H9 (cell line): ENCODE measurements around the gene SLC24A4. TPM values are rescaled to one million over a fixed set of nuclear protein-coding genes. Genes with fewer than 3 reads are reported as not detected.

Experiments
- DNase-seq: peaks from one replicate; pipeline ENCODE4 v3.0.0-alpha.2; 2017
- H2AFZ ChIP-seq: one replicate; pipeline ENCODE4 v1.6.1; 2013; ENCODE audit warnings: mild to moderate bottlenecking, low read length, control low read depth, moderate library complexity
- H2AK5ac ChIP-seq: 2 replicates; pipeline ENCODE4 v1.6.1; 2013; ENCODE audit warnings: low read length, control low read depth, mixed read lengths; ENCODE audit not compliant: insufficient read length
- H2BK120ac ChIP-seq: one replicate; pipeline ENCODE4 v1.6.1; 2013; ENCODE audit warnings: low read depth, mild to moderate bottlenecking, low read length, control low read depth, inconsistent platforms; ENCODE audit not compliant: poor library complexity, severe bottlenecking
- H2BK12ac ChIP-seq: 2 replicates; pipeline ENCODE4 v1.6.1; 2013; ENCODE audit warnings: low read length, control low read depth, mixed read lengths, low read depth; ENCODE audit not compliant: insufficient read length
- H2BK15ac ChIP-seq: 2 replicates; pipeline ENCODE4 v1.6.1; 2013; ENCODE audit warnings: low read depth, low read length, control low read depth
- H2BK20ac ChIP-seq: one replicate; pipeline ENCODE4 v1.6.1; 2013; ENCODE audit warnings: low read depth, mild to moderate bottlenecking, low read length, control low read depth, inconsistent platforms; ENCODE audit not compliant: poor library complexity, severe bottlenecking
- H2BK5ac ChIP-seq: 2 replicates; pipeline ENCODE4 v1.6.1; 2013; ENCODE audit warnings: low read length, control low read depth, mixed read lengths; ENCODE audit not compliant: insufficient read length
- H3K14ac ChIP-seq: 2 replicates; pipeline ENCODE4 v1.6.1; 2013; ENCODE audit warnings: low read length, control low read depth; ENCODE audit not compliant: insufficient read depth
- H3K18ac ChIP-seq: 2 replicates; pipeline ENCODE4 v1.6.1; 2013; ENCODE audit warnings: low read depth, mild to moderate bottlenecking, mixed read lengths, low read length, control low read depth; ENCODE audit not compliant: insufficient read length
- H3K23ac ChIP-seq: 2 replicates; pipeline ENCODE4 v1.6.1; 2013; ENCODE audit warnings: low read length, control low read depth, mixed read lengths, low read depth; ENCODE audit not compliant: insufficient read length
- H3K23me2 ChIP-seq: 2 replicates; pipeline ENCODE4 v1.6.1; 2013; ENCODE audit warnings: low read depth, mild to moderate bottlenecking, mixed read lengths, low read length, control low read depth; ENCODE audit not compliant: insufficient read length, poor library complexity, severe bottlenecking
- H3K27ac ChIP-seq: 2 replicates; pipeline ENCODE4 v1.5.1; 2013; ENCODE audit warnings: low read length, control low read depth, mixed read lengths, low read depth; ENCODE audit not compliant: insufficient read length
- H3K27me3 ChIP-seq: 2 replicates; pipeline ENCODE4 v1.6.1; 2013; ENCODE audit warnings: low read length, control low read depth, inconsistent platforms; ENCODE audit not compliant: insufficient read depth
- H3K4ac ChIP-seq: 2 replicates; pipeline ENCODE4 v1.6.1; 2013; ENCODE audit warnings: low read depth, mild to moderate bottlenecking, control low read depth, inconsistent platforms, low read length, moderate library complexity
- H3K4me1 ChIP-seq: 2 replicates; pipeline ENCODE4 v1.6.1; 2013; ENCODE audit warnings: low read length, control low read depth, inconsistent platforms; ENCODE audit not compliant: insufficient read depth
- H3K4me2 ChIP-seq: 2 replicates; pipeline ENCODE4 v1.6.1; 2013; ENCODE audit warnings: low read length, control low read depth, mixed read lengths; ENCODE audit not compliant: insufficient read length, insufficient read depth
- H3K56ac ChIP-seq: 2 replicates; pipeline ENCODE4 v1.6.1; 2013; ENCODE audit warnings: low read depth, mild to moderate bottlenecking, mixed read lengths, low read length, control low read depth; ENCODE audit not compliant: insufficient read length
- H3K79me1 ChIP-seq: 2 replicates; pipeline ENCODE4 v1.6.1; 2013; ENCODE audit warnings: low read depth, mild to moderate bottlenecking, moderate library complexity, low read length, control low read depth, inconsistent platforms; ENCODE audit not compliant: insufficient read depth, poor library complexity, severe bottlenecking
- H3K79me2 ChIP-seq: 2 replicates; pipeline ENCODE4 v1.6.1; 2013; ENCODE audit warnings: low read length, control low read depth, inconsistent platforms; ENCODE audit not compliant: insufficient read depth
- H3K9ac ChIP-seq: 2 replicates; pipeline ENCODE4 v1.6.1; 2013; ENCODE audit warnings: low read length, control low read depth, mixed read lengths; ENCODE audit not compliant: insufficient read length; ENCODE audit errors: extremely low read depth
- H3K9me3 ChIP-seq: one replicate; pipeline ENCODE4 v1.6.1; 2013; ENCODE audit warnings: low read depth, low read length, inconsistent platforms; ENCODE audit not compliant: control insufficient read depth
- H3T11ph ChIP-seq: one replicate; pipeline ENCODE4 v1.6.1; 2013; ENCODE audit warnings: mild to moderate bottlenecking, low read length, control low read depth, inconsistent platforms
- H4K20me1 ChIP-seq: one replicate; pipeline ENCODE4 v1.6.1; 2013; ENCODE audit not compliant: control insufficient read depth, insufficient read length, insufficient read depth
- H4K5ac ChIP-seq: 2 replicates; pipeline ENCODE4 v1.6.1; 2013; ENCODE audit warnings: low read depth, mild to moderate bottlenecking, mixed read lengths, low read length, control low read depth; ENCODE audit not compliant: insufficient read length
- H4K8ac ChIP-seq: replicated peaks from 2 replicates; pipeline ENCODE4 v1.6.1; 2013; ENCODE audit warnings: low read length, control low read depth, mixed read lengths, low read depth; ENCODE audit not compliant: insufficient read length
- H4K91ac ChIP-seq: 2 replicates; pipeline ENCODE4 v1.6.1; 2013; ENCODE audit warnings: low read depth, mild to moderate bottlenecking, moderate library complexity, mixed read lengths, low read length, control low read depth; ENCODE audit not compliant: insufficient read length
- H3K27ac Mint-ChIP-seq, 3 experiments: 2 replicates in 2 of 3; 3 replicates in 1 of 3; pipeline ENCODE4 v1.8.0; 2020 to 2021; ENCODE audit warnings: mixed read lengths in 3 of 3, mild to moderate bottlenecking in 1 of 3, moderate library complexity in 1 of 3
- H3K27me3 Mint-ChIP-seq: 2 replicates; pipeline ENCODE4 v1.8.0; 2021; ENCODE audit warnings: low read depth, mild to moderate bottlenecking, moderate library complexity, mixed read lengths
- H3K36me3 Mint-ChIP-seq, 3 experiments: 2 replicates in 2 of 3; 3 replicates in 1 of 3; pipeline ENCODE4 v1.8.0; 2020 to 2021; ENCODE audit warnings: low read depth in 3 of 3, mixed read lengths in 3 of 3; ENCODE audit not compliant: insufficient read depth in 1 of 3
- H3K4me1 Mint-ChIP-seq, 2 experiments: 2 replicates each; pipeline ENCODE4 v1.8.0; 2020; ENCODE audit warnings: mixed read lengths in 2 of 2
- H3K4me3 Mint-ChIP-seq, 2 experiments: 2 replicates in 1 of 2; 3 replicates in 1 of 2; pipeline ENCODE4 v1.8.0; 2020 to 2021; ENCODE audit warnings: mild to moderate bottlenecking in 2 of 2, mixed read lengths in 2 of 2, moderate library complexity in 1 of 2
- H3K9me3 Mint-ChIP-seq, 2 experiments: 2 replicates in 1 of 2; 3 replicates in 1 of 2; pipeline ENCODE4 v1.8.0; 2020; ENCODE audit warnings: mild to moderate bottlenecking in 2 of 2, mixed read lengths in 2 of 2, moderate library complexity in 1 of 2
- WGBS: extraction: QIAGEN DNeasy Blood & Tissue Kit; methylation state at CpG from one replicate; pipeline ENCODE4 v1.1.7; 2013; ENCODE audit warnings: missing lambda C conversion rate, low lambda C conversion rate, mixed read lengths; ENCODE audit not compliant: insufficient read length; ENCODE audit errors: extremely low coverage; 5-methylcytosine and 5-hydroxymethylcytosine counted together
- total RNA-seq: library from RNA; stranded (reverse); gene quantifications from 2 replicates; pipeline ENCODE4 v1.2.1, GENCODE V29; 2021
- TF ChIP-seq, protein P1 (sequence below): fragments of 200-600 bp; sonication (generic); conservative IDR thresholded peaks from 3 replicates; pipeline ENCODE4 v1.8.0; 2021; ENCODE audit warnings: antibody characterized with exemption, mild to moderate bottlenecking

Gene SLC24A4
- total RNA-seq, 1 experiment from 2014 or later, result 0.24 TPM

DNA sequence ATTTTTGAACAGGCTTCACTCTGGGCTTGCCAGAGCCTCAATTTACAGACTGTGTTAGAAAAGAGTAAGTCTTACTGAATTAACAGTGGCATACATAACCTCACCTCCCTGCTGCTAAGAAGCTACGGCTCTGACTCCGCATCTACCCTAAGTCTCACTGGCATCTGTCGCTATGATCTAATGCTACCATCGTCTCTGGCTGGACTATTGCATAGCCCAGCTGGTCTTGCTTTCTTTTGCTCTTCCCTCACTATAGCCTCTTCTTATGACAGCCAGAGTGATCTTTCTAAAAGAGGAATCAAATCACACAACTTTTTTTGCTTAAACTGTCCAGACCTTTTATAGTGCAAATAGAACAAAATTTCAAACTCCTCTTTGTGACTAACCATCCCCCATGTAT lies 81.1 kb downstream of the SLC24A4 start:
- no peak overlapping the region for H3T11ph ChIP-seq
- no peak overlapping the region for H4K8ac ChIP-seq
- no peak overlapping the region for H3K18ac ChIP-seq
- H2AK5ac ChIP-seq, result no peak overlapping the region
- H3K27ac ChIP-seq, result no peak overlapping the region
- H3K23ac ChIP-seq, result no peak overlapping the region
- no peak overlapping the region for H2BK12ac ChIP-seq
- no peak overlapping the region for H3K14ac ChIP-seq
- peaks cover 24 to 28% of the 10 kb centered on the region in 2 experiments for H3K9me3 Mint-ChIP-seq
- H2BK5ac ChIP-seq, result no peak overlapping the region
- H3K27me3 Mint-ChIP-seq, result peaks cover 1% of the 10 kb centered on the region
- no peak overlapping the region; a peak in 1 of 7 replicates for H3K27ac Mint-ChIP-seq
- no peaks in the 10 kb centered on the region for H3K9me3 ChIP-seq
- no peak overlapping the region for H3K9ac ChIP-seq
- no peaks in the 10 kb centered on the region for H3K79me1 ChIP-seq
- H4K91ac ChIP-seq, result no peak overlapping the region
- H3K79me2 ChIP-seq, result no peaks in the 10 kb centered on the region
- no peak overlapping the region for H3K56ac ChIP-seq
- H2BK15ac ChIP-seq, result no peak overlapping the region
- no peak overlapping the region for H3K4me3 Mint-ChIP-seq
- H4K5ac ChIP-seq, result no peak overlapping the region
- H3K4ac ChIP-seq, result no peak overlapping the region
- peaks cover 37% of the 10 kb centered on the region in 2 experiments for H3K4me1 Mint-ChIP-seq
- DNase-seq, result no peak
- no peak overlapping the region for H2BK20ac ChIP-seq
- no peak overlapping the region for H2BK120ac ChIP-seq
- peaks cover 5 to 26% (median 19%) of the 10 kb centered on the region in 3 experiments; a peak in 6 of 7 replicates for H3K36me3 Mint-ChIP-seq
- TF ChIP-seq, protein P1, sequence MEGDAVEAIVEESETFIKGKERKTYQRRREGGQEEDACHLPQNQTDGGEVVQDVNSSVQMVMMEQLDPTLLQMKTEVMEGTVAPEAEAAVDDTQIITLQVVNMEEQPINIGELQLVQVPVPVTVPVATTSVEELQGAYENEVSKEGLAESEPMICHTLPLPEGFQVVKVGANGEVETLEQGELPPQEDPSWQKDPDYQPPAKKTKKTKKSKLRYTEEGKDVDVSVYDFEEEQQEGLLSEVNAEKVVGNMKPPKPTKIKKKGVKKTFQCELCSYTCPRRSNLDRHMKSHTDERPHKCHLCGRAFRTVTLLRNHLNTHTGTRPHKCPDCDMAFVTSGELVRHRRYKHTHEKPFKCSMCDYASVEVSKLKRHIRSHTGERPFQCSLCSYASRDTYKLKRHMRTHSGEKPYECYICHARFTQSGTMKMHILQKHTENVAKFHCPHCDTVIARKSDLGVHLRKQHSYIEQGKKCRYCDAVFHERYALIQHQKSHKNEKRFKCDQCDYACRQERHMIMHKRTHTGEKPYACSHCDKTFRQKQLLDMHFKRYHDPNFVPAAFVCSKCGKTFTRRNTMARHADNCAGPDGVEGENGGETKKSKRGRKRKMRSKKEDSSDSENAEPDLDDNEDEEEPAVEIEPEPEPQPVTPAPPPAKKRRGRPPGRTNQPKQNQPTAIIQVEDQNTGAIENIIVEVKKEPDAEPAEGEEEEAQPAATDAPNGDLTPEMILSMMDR, result no peak
- H3K4me1 ChIP-seq, result peaks cover 6% of the 10 kb centered on the region; the same call in 1 of the 2 replicates
- no peaks in the 10 kb centered on the region for H3K27me3 ChIP-seq
- no peaks in the 10 kb centered on the region for H4K20me1 ChIP-seq
- whole genome bisulfite sequencing, result no CpG with 5 or more reads among the region's 4 CpGs
- no peaks in the 10 kb centered on the region for H3K23me2 ChIP-seq
- no peak overlapping the region for H3K4me2 ChIP-seq
- no peak overlapping the region for H2AFZ ChIP-seq
